ENCODE results near the gene HEBP1.
"Not testable (repeated sequence)": the region's sequence is repeated elsewhere in the genome, so short reads cannot be mapped to it uniquely, and the experiment has no call there.

HEBP1 gene

GRCh38 chr12:12999959-13000615 is at the start of gene HEBP1:
TSS of gene HEBP1 (minus strand) at chr12:13000265. CDS start at chr12:13000114, 151 bp downstream.
- peak; percentile 23 for DNase-seq

GRCh38 chr12:13049816-13050215 is 49.8 kb upstream of the HEBP1 start:
- no peak for DNase-seq

- no peak for DNase-seq
These were observed 46.9 kb upstream of the HEBP1 start for GRCh38 chr12:13046964-13047363.

- DNase-seq = no peak
These were observed 45.8 kb upstream of the HEBP1 start for GRCh38 chr12:13045816-13046215.

GRCh38 chr12:13044906-13045299 is 44.8 kb upstream of the HEBP1 start:
- no peak for DNase-seq

GRCh38 chr12:13044002-13044905 is 44.2 kb upstream of the HEBP1 start, which contains the start of gene FAM234B:
TSS of gene FAM234B (plus strand) at chr12:13044381. CDS start at chr12:13044404, 23 bp downstream.
- DNase-seq = no peak

GRCh38 chr12:13042666-13043230 is 42.7 kb upstream of the HEBP1 start:
- no peak for DNase-seq

GRCh38 chr12:13041224-13041623 is 41.2 kb upstream of the HEBP1 start:
- no peak for DNase-seq

- no peak for DNase-seq
These were observed 39.4 kb upstream of the HEBP1 start for GRCh38 chr12:13039328-13039956.

- DNase-seq = no peak
These were observed 38.6 kb upstream of the HEBP1 start for GRCh38 chr12:13038491-13039161.

GRCh38 chr12:13036881-13037280 is 36.8 kb upstream of the HEBP1 start:
- no peak for DNase-seq

- not testable (repeated sequence) for DNase-seq
These were observed 35.3 kb upstream of the HEBP1 start for GRCh38 chr12:13035335-13035734.

GRCh38 chr12:13033476-13033875 is 33.4 kb upstream of the HEBP1 start:
- DNase-seq = no peak

- no peak for DNase-seq
These were observed 32.1 kb upstream of the HEBP1 start for GRCh38 chr12:13032164-13032563.

- DNase-seq = no peak
These were observed 30.7 kb upstream of the HEBP1 start for GRCh38 chr12:13030541-13031291.

GRCh38 chr12:13028825-13029570 is 28.9 kb upstream of the HEBP1 start:
- DNase-seq = no peak

GRCh38 chr12:13027508-13027907 is 27.4 kb upstream of the HEBP1 start:
- DNase-seq = no peak

GRCh38 chr12:13027032-13027431 is 27.0 kb upstream of the HEBP1 start:
- no peak for DNase-seq

- no peak for DNase-seq
These were observed 26.2 kb upstream of the HEBP1 start for GRCh38 chr12:13026286-13026685.

GRCh38 chr12:13024531-13024916 is 24.5 kb upstream of the HEBP1 start:
- DNase-seq = no peak
